ES-I3 (cell line): ENCODE results near the gene CSNK1A1.
"Not testable (repeated sequence)": the region's sequence is repeated elsewhere in the genome, so short reads cannot be mapped to it uniquely, and the experiment has no call there.

Experiments
- H3K36me3 ChIP-seq: 2 replicates; pipeline ENCODE4 v1.6.1; 2013; ENCODE audit warnings: mild to moderate bottlenecking, low read length, control low read depth, moderate library complexity; ENCODE audit not compliant: insufficient read depth
- H3K4me1 ChIP-seq: 2 replicates; pipeline ENCODE4 v1.6.1; 2013; ENCODE audit warnings: mild to moderate bottlenecking, control low read depth, low read length; ENCODE audit not compliant: insufficient read depth
- H3K9ac ChIP-seq: 2 replicates; pipeline ENCODE4 v1.6.1; 2013; ENCODE audit warnings: low read depth, mild to moderate bottlenecking, low read length, moderate library complexity
- H3K9me3 ChIP-seq: 2 replicates; pipeline ENCODE4 v1.6.1; 2013; ENCODE audit warnings: mild to moderate bottlenecking, low read length, moderate library complexity; ENCODE audit not compliant: control insufficient read depth, insufficient read depth

Gene CSNK1A1

GRCh38 chr5:149481485-149481884 is 69.8 kb downstream of the CSNK1A1 start:
- Histone ChIP-seq H3K9ac (no peak overlapping the region), H3K9me3 (no peaks in the 10 kb centered on the region), H3K4me1 (peaks cover 9% of the 10 kb centered on the region), H3K36me3 (no peaks in the 10 kb centered on the region)

GRCh38 chr5:149478761-149479160 is 72.5 kb downstream of the CSNK1A1 start:
- Histone ChIP-seq H3K9ac (no peak overlapping the region), H3K36me3 (no peaks in the 10 kb centered on the region), H3K9me3 (no peaks in the 10 kb centered on the region), H3K4me1 (no peaks in the 10 kb centered on the region; the same call in 1 of the 2 replicates)

DNA sequence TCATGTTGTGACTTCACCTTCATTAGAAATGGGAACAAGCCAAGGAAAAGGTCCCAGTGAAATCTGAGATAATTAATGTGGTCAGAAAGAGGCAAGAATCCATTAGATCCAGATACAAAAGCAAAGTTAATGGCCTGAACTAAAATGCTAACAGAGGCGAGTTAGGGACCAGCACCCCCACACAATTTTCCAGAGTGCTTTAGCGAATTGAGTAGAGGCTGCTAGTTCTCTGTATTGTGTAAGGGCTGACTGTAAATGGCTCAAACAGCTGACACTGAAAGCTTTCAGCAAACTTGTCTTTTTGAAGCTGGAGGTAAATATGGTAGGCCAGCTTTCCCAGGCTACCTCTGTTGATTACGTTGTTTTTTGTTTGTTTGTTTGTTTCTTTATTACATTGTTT is 75.5 kb downstream of the CSNK1A1 start:
- Histone ChIP-seq H3K4me1 (peaks cover 5% of the 10 kb centered on the region), H3K9ac (no peak overlapping the region), H3K36me3 (no peaks in the 10 kb centered on the region), H3K9me3 (no peaks in the 10 kb centered on the region)

- H3K9ac ChIP-seq: no peak overlapping the region
- H3K4me1 ChIP-seq: peaks cover 5% of the 10 kb centered on the region
- H3K9me3 ChIP-seq: no peaks in the 10 kb centered on the region
- no peaks in the 10 kb centered on the region for H3K36me3 ChIP-seq
Observed at GRCh38 chr5:149474198-149474597, 77.0 kb downstream of the CSNK1A1 start.

- no peak overlapping the region for H3K9ac ChIP-seq
- peaks cover 5% of the 10 kb centered on the region for H3K4me1 ChIP-seq
- no peaks in the 10 kb centered on the region for H3K9me3 ChIP-seq
- H3K36me3 ChIP-seq: no peaks in the 10 kb centered on the region
Observed at GRCh38 chr5:149473441-149473840, 77.8 kb downstream of the CSNK1A1 start.

DNA sequence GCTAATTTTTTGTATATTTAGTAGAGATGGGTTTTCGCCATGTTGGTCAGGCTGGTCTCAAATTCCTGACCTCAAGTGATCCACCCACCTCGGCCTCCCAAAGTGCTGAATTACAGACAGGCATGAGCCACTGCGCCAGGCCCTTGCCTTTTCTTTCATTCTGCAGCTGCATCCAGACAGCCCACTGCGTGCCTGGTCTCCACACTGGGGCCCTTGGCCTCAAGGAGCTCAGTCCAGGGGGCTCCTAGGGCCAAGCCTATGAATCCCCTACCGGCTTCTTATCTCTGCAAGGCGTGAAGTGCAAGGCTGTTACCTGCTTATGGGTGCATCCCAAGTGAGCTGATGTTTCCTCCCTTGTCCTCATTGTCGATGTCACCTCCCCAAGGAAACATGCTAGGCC is 78.8 kb downstream of the CSNK1A1 start:
- Histone ChIP-seq H3K4me1 (peaks cover 5% of the 10 kb centered on the region), H3K9ac (no peak overlapping the region), H3K9me3 (no peaks in the 10 kb centered on the region), H3K36me3 (no peaks in the 10 kb centered on the region)

DNA sequence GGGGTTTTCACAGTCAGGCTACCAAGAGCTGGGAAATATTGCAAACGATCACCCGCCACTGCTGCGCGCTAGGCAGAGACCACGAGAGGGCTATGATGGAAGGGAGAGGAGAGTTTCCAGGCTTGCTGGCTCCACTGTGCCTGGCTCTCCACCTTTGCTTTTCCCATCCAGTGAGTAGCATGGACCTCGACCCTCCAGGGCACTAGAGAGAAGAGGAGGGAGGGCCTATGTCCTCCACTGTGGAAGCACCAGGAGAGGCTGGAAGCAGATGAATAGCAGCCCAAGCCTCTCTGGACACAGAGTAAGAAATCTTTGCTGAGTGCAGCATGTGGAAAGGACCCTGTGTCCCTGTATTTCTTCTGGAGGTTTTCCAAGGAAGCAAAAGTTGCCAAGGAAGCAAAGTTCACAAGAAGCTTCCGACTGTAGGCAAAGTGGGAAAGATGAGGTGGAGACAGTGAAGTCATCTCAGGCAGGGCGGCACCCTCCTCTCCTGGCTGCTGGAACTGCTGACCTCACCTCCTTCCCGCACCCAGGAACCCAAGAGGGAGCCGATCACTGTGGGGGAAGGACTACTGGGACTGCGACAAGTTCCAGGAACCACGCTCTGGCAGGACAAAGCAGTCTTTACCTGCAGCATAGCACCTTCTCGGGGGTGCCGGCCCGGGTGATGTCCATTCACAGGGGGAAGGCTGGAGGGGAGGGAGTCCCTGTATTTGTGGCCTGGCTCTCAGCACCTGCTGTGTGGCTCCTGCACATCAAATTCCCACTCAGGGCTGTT is 79.6 kb downstream of the CSNK1A1 start:
- H3K4me1 ChIP-seq: peaks cover 5% of the 10 kb centered on the region
- no peak overlapping the region for H3K9ac ChIP-seq
- no peaks in the 10 kb centered on the region for H3K36me3 ChIP-seq
- H3K9me3 ChIP-seq: no peaks in the 10 kb centered on the region

DNA sequence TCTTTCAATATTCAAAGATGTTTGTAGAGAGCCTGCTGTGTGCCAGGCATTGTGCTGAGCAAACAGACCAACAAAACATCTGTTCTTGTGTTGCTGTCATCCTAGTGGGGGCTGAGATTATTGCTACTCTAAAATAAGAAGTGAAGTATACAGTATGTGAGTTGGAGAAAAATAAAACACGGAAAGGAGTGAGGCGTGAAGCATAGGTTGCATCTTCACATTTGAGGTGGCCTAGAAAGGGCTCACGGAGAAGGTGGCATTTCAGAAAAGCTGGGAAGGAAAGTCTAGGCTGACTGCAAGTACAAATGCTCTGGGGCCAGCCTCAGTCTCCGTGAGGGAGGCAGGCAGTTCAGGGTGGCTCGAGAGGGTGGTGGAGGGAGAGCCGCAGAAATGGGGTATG is 80.3 kb downstream of the CSNK1A1 start:
- Histone ChIP-seq H3K36me3 (no peaks in the 10 kb centered on the region), H3K9me3 (no peaks in the 10 kb centered on the region), H3K4me1 (peaks cover 5% of the 10 kb centered on the region), H3K9ac (no peak overlapping the region)

DNA sequence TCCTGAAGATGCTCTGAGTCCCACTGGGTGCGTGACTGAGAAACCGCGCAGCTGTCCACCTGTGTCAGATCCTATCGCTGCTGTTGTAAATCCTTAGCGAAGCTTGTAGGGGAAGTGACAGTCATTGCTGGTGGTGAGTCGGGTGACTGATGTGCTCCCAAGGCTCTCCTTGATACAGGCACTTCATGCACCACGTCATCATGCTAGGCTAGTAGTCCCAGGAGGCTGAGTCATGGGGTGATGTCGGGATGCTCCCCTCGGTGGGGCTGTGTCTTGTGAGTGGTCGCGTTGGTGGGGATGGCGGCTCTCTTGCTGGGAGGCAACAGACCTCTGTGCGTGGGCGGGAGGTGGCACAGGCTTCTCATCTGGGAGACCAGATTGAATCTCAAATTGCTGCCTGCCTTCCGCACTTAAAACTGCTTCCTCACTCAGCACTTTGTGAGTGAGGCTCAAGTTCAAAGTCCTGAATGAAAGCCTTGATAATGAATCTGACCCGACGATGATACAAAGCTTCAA is 84.7 kb downstream of the CSNK1A1 start:
- no peaks in the 10 kb centered on the region for H3K9me3 ChIP-seq
- peaks cover 8% of the 10 kb centered on the region for H3K4me1 ChIP-seq
- H3K9ac ChIP-seq: no peak overlapping the region
- no peaks in the 10 kb centered on the region for H3K36me3 ChIP-seq

DNA sequence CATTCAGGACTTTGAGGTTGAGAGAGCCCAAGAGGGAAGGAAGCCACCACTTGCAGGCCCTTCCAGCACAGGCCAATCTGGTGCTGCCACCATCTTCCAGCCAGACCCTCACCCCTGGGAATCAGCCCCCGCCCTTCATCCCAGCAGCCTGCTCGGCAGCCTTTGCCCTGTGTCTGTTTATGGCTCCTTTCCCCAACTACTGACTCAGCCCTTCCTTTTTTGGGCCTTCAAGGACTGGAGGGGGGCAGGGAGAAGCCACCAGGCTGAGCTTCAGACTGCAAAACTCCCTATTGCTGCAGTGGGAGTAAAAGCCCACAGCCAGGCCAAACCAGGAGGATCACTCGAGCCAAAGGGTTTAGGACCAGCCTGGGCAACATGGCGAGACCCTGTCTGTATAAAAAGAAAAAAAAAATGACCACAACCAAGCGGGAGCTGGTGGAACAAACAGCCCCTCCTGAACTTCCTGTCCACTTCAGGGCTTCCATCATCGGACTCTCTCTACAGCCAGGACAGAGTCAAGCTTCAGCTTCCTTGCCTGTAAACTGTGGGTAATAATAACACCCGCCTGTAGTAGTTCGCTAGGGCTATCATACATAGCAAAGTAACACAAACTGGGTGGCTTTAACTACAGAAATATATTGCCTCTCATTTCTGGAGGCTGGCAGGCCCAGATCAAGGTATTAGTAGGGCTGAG is 86.3 kb downstream of the CSNK1A1 start:
- no peaks in the 10 kb centered on the region for H3K9me3 ChIP-seq

DNA sequence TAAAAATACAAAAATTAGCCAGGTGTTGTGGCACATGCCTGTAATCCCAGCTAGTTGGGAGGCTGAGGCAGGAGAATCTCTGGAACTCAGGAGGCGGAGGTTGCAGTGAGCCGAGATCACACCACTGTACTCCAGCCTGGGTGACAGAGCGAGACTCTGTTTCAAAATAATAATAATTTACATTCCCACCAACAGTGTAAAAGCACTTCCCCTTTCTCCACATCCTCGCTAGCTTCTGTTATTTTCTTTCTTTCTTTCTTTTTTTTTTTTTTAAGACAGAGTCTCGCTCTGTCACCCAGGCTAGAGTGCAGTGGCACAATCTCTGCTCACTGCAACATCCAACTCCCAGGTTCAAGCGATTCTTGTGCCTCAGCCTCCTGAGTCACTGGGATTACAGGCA is 89.3 kb downstream of the CSNK1A1 start:
- not testable (repeated sequence) for H3K9ac ChIP-seq, H3K9me3 ChIP-seq, H3K36me3 ChIP-seq, H3K4me1 ChIP-seq

More for the DNA sequence above, 86.3 kb downstream of the CSNK1A1 start:
- Histone ChIP-seq H3K36me3 (no peaks in the 10 kb centered on the region), H3K4me1 (peaks cover 5% of the 10 kb centered on the region; the same call in 1 of the 2 replicates), H3K9ac (no peak overlapping the region)

- Histone ChIP-seq H3K9me3 (no peaks in the 10 kb centered on the region), H3K4me1 (peaks cover 4% of the 10 kb centered on the region; the same call in 1 of the 2 replicates), H3K36me3 (no peaks in the 10 kb centered on the region), H3K9ac (no peak overlapping the region)
Observed at GRCh38 chr5:149459891-149460290, 91.3 kb downstream of the CSNK1A1 start.

GRCh38 chr5:149457393-149457763 is 93.9 kb downstream of the CSNK1A1 start:
- Histone ChIP-seq H3K36me3 (no peaks in the 10 kb centered on the region), H3K9ac (no peak overlapping the region), H3K9me3 (no peaks in the 10 kb centered on the region), H3K4me1 (peaks cover under 1% of the 10 kb centered on the region; the same call in 1 of the 2 replicates)

DNA sequence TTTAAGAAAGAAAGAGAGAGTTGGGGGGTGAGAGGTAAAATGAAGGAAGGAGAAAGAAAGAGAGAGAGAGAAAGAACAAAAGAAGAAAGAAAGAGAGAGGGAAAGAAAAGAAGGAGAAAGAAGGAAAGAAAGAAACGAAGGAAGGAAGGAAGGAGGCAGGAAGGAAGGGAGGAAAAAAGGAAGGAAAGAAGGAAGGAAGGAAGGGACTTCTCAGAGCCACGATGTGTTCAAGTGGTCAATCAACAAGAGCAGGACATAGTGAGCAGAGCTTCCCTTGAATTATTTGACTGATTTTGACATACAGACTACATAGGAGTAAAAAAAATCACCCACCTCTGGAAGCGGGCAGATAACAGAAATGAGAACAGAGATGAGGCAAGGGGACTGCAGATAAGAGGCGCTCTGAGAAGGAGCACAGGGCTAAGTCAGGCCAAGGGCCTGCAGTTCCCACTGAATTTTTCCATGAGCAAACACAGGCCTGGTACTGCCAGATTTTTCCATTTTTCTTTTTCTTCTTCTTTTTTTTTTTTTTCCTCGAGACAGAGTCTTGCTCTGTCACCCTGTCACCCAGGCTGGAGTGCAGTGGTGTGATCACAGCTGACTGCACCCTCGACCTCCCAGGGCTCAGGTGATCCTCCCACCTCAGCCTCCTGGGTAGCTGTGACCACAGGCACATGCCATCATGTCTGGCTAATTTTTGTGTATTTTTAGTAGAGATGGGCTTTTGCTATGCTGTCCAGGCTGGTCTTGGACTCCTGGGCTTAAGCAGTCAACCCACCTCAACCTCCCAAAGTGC is 94.4 kb downstream of the CSNK1A1 start:
- Histone ChIP-seq H3K4me1 (peaks cover 6% of the 10 kb centered on the region; the same call in 1 of the 2 replicates), H3K9ac (no peak overlapping the region), H3K36me3 (no peaks in the 10 kb centered on the region), H3K9me3 (no peaks in the 10 kb centered on the region)
